HCT116 (cell line): Measurements from ENCODE around the gene PXYLP1.

ENCODE experiments used
- CTCF ChIP-seq, 3 experiments: fragments of 200-600 bp in 1 of 3; sonication (generic) in 1 of 3; IDR thresholded peaks in 2 of 3; conservative IDR thresholded peaks in 1 of 3; 2 replicates each; pipeline ENCODE4 v1.5.1; 2012 to 2017; ENCODE audit warnings: low read depth in 2 of 3, low read length in 2 of 3, antibody characterized with exemption in 1 of 3, borderline replicate concordance in 1 of 3, control low read depth in 1 of 3, mild to moderate bottlenecking in 1 of 3, mixed read lengths in 1 of 3, mixed run types in 1 of 3, moderate library complexity in 1 of 3; ENCODE audit not compliant: insufficient read depth in 1 of 3
- EGR1 ChIP-seq: IDR thresholded peaks from 2 replicates; pipeline ENCODE4 v1.6.1; 2012; ENCODE audit warnings: low read depth
- EZH2 ChIP-seq: fragments of 200-600 bp; sonication (generic); IDR thresholded peaks from 2 replicates; pipeline ENCODE4 v1.6.1; 2017; ENCODE audit warnings: antibody characterized with exemption, mixed run types
- EZH2phosphoT487 ChIP-seq: fragments of 200-600 bp; IDR thresholded peaks from 2 replicates; pipeline ENCODE4 v1.6.1; 2018; ENCODE audit warnings: antibody characterized with exemption, borderline replicate concordance
- JUND ChIP-seq: IDR thresholded peaks from 2 replicates; pipeline ENCODE4 v1.6.1; 2012
- MAX ChIP-seq: IDR thresholded peaks from 2 replicates; pipeline ENCODE4 v1.6.1; 2012
- POLR2A ChIP-seq: IDR thresholded peaks from 2 replicates; pipeline ENCODE4 v1.7.0; 2011; ENCODE audit warnings: borderline replicate concordance; ENCODE audit not compliant: insufficient read depth, insufficient read length; ENCODE audit errors: extremely low read depth
- SRF ChIP-seq: IDR thresholded peaks from 2 replicates; pipeline ENCODE4 v1.6.1; 2012; ENCODE audit warnings: low read depth
- YY1 ChIP-seq: IDR thresholded peaks from 2 replicates; pipeline ENCODE4 v1.6.1; 2011; ENCODE audit warnings: low read length, low read depth, moderate library complexity, mild to moderate bottlenecking; ENCODE audit not compliant: insufficient replicate concordance; ENCODE audit errors: extremely low read depth
- ZNF274 ChIP-seq: fragments of 200-500 bp; sonication (Bioruptor generic); IDR thresholded peaks from 2 replicates; pipeline ENCODE4 v1.6.1; 2014; ENCODE audit warnings: mild to moderate bottlenecking, low read depth, low read length, inconsistent platforms
- TF ChIP-seq, protein P1 (sequence below): IDR thresholded peaks from 2 replicates; pipeline ENCODE4 v1.6.1; 2012; ENCODE audit warnings: low read depth

- TF ChIP-seq EZH2phosphoT487 (no peak), ZNF274 (no peak), POLR2A (no peak), CTCF (IDR thresholded peaks at IDR 0.05 in 2 of 3, conservative IDR thresholded peaks at IDR 0.05 in 1 of 3; ENCODE audit: borderline replicate concordance in 1 of 3, insufficient read depth in 1 of 3, low read depth in 2 of 3, low read length in 2 of 3) (no peak), MAX (no peak), JUND (no peak), EGR1 (no peak), EZH2 (no peak), SRF (no peak), YY1 (no peak)
- TF ChIP-seq, protein P1, sequence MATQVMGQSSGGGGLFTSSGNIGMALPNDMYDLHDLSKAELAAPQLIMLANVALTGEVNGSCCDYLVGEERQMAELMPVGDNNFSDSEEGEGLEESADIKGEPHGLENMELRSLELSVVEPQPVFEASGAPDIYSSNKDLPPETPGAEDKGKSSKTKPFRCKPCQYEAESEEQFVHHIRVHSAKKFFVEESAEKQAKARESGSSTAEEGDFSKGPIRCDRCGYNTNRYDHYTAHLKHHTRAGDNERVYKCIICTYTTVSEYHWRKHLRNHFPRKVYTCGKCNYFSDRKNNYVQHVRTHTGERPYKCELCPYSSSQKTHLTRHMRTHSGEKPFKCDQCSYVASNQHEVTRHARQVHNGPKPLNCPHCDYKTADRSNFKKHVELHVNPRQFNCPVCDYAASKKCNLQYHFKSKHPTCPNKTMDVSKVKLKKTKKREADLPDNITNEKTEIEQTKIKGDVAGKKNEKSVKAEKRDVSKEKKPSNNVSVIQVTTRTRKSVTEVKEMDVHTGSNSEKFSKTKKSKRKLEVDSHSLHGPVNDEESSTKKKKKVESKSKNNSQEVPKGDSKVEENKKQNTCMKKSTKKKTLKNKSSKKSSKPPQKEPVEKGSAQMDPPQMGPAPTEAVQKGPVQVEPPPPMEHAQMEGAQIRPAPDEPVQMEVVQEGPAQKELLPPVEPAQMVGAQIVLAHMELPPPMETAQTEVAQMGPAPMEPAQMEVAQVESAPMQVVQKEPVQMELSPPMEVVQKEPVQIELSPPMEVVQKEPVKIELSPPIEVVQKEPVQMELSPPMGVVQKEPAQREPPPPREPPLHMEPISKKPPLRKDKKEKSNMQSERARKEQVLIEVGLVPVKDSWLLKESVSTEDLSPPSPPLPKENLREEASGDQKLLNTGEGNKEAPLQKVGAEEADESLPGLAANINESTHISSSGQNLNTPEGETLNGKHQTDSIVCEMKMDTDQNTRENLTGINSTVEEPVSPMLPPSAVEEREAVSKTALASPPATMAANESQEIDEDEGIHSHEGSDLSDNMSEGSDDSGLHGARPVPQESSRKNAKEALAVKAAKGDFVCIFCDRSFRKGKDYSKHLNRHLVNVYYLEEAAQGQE, result no peak
Observed at GRCh38 chr3:141218926-141219325, 12.7 kb upstream of the PXYLP1 start.
